HCT116 (cell line): Measurements from ENCODE around the gene ECE2.

Experiments
- CTCF ChIP-seq, 3 experiments: fragments of 200-600 bp in 1 of 3; sonication (generic) in 1 of 3; IDR thresholded peaks in 2 of 3; conservative IDR thresholded peaks in 1 of 3; 2 replicates each; pipeline ENCODE4 v1.5.1; 2012 to 2017; ENCODE audit warnings: low read depth in 2 of 3, low read length in 2 of 3, antibody characterized with exemption in 1 of 3, borderline replicate concordance in 1 of 3, control low read depth in 1 of 3, mild to moderate bottlenecking in 1 of 3, mixed read lengths in 1 of 3, mixed run types in 1 of 3, moderate library complexity in 1 of 3; ENCODE audit not compliant: insufficient read depth in 1 of 3
- EZH2 ChIP-seq: fragments of 200-600 bp; sonication (generic); IDR thresholded peaks from 2 replicates; pipeline ENCODE4 v1.6.1; 2017; ENCODE audit warnings: antibody characterized with exemption, mixed run types
- POLR2A ChIP-seq: IDR thresholded peaks from 2 replicates; pipeline ENCODE4 v1.7.0; 2011; ENCODE audit warnings: borderline replicate concordance; ENCODE audit not compliant: insufficient read depth, insufficient read length; ENCODE audit errors: extremely low read depth
- POLR2AphosphoS5 ChIP-seq: IDR thresholded peaks from 2 replicates; pipeline ENCODE4 v1.6.1; 2011; ENCODE audit warnings: mild to moderate bottlenecking, low read depth, low read length, moderate library complexity

GRCh38 chr3:184233127-184233843 is 42.5 kb upstream of the ECE2 start:
- TF ChIP-seq EZH2 (no peak), POLR2A (no peak), CTCF (IDR thresholded peaks at IDR 0.05 in 2 of 3, conservative IDR thresholded peaks at IDR 0.05 in 1 of 3; ENCODE audit: borderline replicate concordance in 1 of 3, insufficient read depth in 1 of 3, low read depth in 2 of 3, low read length in 2 of 3) (no peak), POLR2AphosphoS5 (no peak)
